AG04450 (cell line): ENCODE results near the gene HELQ. TPM values are rescaled to one million over a fixed set of nuclear protein-coding genes. Genes with fewer than 3 reads are reported as not detected.

Experiments used
- CTCF ChIA-PET: fragments of 300-600, 350-600 bp; formaldehyde crosslinking; extraction: SDS; loops from one replicate; lab custom pipeline; 2022; ENCODE audit warnings: antibody characterized with exemption, inconsistent platforms; lab: Charles Lee
- POLR2A ChIA-PET: fragments of 350-600 bp; formaldehyde crosslinking; extraction: SDS; loops from one replicate; lab custom pipeline; 2021; ENCODE audit warnings: antibody characterized with exemption, inconsistent platforms; lab: Yijun Ruan, JAX
- DNase-seq: peaks from one replicate; pipeline ENCODE4 v3.0.0-alpha.2; 2011; ENCODE audit warnings: low read depth, low spot score
- H3K27ac ChIP-seq: one replicate; pipeline ENCODE4 v1.5.1; 2012; ENCODE audit warnings: low read depth, low read length, control low read depth
- H3K27me3 ChIP-seq: one replicate; pipeline ENCODE4 v1.6.0; 2012; ENCODE audit warnings: low read length; ENCODE audit not compliant: control insufficient read depth, insufficient read depth
- H3K4me3 ChIP-seq: 2 replicates; pipeline ENCODE4 v1.5.1; 2011; ENCODE audit warnings: mild to moderate bottlenecking, low read depth, low read length, control low read depth
- H3K9me3 ChIP-seq: 2 replicates; pipeline ENCODE4 v1.5.1; 2012; ENCODE audit warnings: low read length; ENCODE audit not compliant: control insufficient read depth, insufficient read depth
- polyA plus RNA-seq: library from polyadenylated mRNA; depleted of rRNA; stranded (reverse); fragments of >200 nt; gene quantifications from 2 replicates; pipeline ENCODE4 v1.2.3, GENCODE V29; 2011
- TF ChIP-seq, protein P1 (sequence below): IDR thresholded peaks from 2 replicates; pipeline ENCODE4 v1.5.1; 2011; ENCODE audit warnings: low read depth, low read length, control low read depth, inconsistent platforms

Gene HELQ
- polyA plus RNA-seq, 1 experiment = 15.4 TPM

DNA sequence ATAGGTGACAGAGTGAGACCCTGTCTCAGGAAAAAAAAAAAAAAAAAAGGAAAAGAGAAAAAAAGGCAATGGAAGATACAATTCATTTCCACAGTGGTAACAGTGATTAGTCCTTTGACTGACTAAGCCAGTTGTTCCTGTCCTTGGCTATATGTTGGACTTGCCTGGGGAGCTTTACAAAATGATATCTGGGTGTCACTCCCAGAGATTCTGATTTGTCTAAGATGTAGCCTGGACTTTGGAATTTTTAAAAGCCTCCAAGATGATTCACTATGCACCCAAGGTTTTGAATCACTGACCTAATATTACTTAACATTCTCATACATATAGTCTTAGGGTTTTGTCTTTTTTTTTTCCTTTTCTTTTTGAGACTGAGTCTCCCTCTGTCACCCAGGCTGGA, 16.9 kb downstream of the HELQ start:
- Histone ChIP-seq H3K9me3 (no peaks in the 10 kb centered on the region), H3K4me3 (no peak overlapping the region), H3K27ac (no peak overlapping the region), H3K27me3 (no peaks in the 10 kb centered on the region)
- TF ChIP-seq, protein P1, sequence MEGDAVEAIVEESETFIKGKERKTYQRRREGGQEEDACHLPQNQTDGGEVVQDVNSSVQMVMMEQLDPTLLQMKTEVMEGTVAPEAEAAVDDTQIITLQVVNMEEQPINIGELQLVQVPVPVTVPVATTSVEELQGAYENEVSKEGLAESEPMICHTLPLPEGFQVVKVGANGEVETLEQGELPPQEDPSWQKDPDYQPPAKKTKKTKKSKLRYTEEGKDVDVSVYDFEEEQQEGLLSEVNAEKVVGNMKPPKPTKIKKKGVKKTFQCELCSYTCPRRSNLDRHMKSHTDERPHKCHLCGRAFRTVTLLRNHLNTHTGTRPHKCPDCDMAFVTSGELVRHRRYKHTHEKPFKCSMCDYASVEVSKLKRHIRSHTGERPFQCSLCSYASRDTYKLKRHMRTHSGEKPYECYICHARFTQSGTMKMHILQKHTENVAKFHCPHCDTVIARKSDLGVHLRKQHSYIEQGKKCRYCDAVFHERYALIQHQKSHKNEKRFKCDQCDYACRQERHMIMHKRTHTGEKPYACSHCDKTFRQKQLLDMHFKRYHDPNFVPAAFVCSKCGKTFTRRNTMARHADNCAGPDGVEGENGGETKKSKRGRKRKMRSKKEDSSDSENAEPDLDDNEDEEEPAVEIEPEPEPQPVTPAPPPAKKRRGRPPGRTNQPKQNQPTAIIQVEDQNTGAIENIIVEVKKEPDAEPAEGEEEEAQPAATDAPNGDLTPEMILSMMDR = no peak
- no peak for DNase-seq
- ChIA-PET POLR2A (no interaction called here), CTCF (interaction anchor here (1.7 kb wide), 1 partner anchor 19 kb away, joined by 3 read pairs; no protein-coding TSS in a partner anchor)

DNA sequence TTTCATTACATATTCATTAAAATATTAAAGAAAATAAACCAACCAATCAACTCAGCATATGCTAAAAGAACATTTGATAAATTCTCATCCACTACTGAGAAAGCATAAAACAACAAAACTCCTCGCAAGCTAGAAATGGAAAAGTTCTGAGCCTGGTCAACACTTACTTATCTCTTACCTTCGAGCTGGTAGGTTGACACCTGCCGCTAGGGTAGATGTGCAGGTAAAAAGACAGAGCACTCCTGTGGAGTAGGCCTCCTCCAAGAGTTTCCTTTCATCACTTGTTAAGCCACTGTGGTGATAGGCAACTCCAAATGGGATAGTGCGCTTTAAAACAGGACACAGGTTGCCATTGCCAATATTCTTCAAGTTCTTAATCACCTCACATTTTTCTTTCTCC, 18.9 kb downstream of the HELQ start:
- Histone ChIP-seq H3K9me3 (no peaks in the 10 kb centered on the region), H3K27me3 (no peaks in the 10 kb centered on the region), H3K4me3 (no peak overlapping the region), H3K27ac (no peak overlapping the region)
- no peak for DNase-seq
- ChIA-PET POLR2A (no interaction called here), CTCF (no interaction called here)
- TF ChIP-seq, protein P1 = no peak

DNA sequence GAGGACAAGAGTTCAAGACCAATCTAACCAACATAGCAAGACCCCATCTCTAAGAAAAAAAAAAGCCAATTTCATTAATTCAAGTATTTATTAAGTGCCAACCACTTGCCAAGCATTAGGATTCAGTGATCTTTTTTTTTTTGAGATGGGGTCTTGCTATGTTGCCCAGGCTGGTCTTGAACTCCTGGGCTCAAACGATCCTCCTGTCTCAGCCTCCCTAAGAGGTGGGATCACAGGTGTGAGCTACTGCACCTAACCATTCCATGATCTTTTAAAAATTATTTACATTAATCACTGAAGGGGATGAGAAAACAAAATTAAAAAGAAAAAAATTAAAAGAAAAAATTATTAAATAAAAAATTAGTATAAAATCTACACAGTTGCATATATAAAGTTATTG, 24.4 kb downstream of the HELQ start:
- TF ChIP-seq, protein P1 = no peak
- ChIA-PET CTCF (no interaction called here), POLR2A (interaction anchor here (0.6 kb wide), 1 partner anchor 1002 kb away, joined by 3 read pairs; no protein-coding TSS in a partner anchor)
- Histone ChIP-seq H3K9me3 (no peaks in the 10 kb centered on the region), H3K27me3 (no peaks in the 10 kb centered on the region), H3K27ac (no peak overlapping the region), H3K4me3 (no peak overlapping the region)
- DNase-seq = no peak

DNA sequence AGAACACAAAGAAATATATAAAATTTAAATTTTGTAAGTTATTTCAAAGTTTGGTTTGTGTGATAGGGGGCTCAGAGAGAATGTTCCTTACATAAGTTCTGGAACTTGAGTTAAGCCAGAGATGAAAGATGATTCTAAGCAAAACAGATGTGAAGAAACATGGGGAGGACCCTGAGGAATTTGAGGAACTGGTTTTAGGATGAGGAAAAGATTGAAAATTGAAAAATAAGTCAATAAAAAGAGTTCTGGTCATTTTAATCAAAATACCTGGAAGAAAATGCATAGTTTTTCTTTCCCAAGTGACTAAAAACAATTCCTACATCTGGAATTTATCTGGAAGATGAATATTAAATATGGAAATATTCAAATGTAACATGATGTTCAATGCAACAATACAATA, 37.4 kb downstream of the HELQ start:
- no peak overlapping the region for H3K27ac ChIP-seq
- CTCF ChIA-PET = no interaction called here
- H3K27me3 ChIP-seq = no peaks in the 10 kb centered on the region
- TF ChIP-seq, protein P1 = no peak
- POLR2A ChIA-PET = no interaction called here
- no peaks in the 10 kb centered on the region for H3K9me3 ChIP-seq
- no peak overlapping the region for H3K4me3 ChIP-seq
- no peak for DNase-seq

DNA sequence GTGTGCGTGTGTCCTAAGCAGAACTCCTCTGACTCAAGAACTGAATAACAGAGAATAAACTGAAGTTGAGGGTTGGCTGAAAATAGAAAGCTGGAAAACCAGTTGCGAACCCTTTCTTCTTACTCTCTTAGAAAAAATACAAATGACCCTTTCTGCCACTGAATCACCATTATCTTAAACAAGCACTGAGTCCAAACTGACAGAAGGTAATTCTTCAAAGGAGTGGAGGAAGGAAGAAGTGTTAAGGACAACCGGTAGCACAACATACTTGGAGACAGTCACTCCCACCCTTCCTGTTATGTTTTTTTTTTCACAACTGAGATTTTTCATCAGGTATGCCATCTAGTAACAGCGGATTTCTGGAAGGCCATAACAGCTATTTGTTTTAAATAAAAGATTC, 38.1 kb downstream of the HELQ start:
- no peaks in the 10 kb centered on the region for H3K9me3 ChIP-seq
- no peak overlapping the region for H3K4me3 ChIP-seq
- DNase-seq = no peak
- H3K27me3 ChIP-seq = no peaks in the 10 kb centered on the region
- TF ChIP-seq, protein P1 = no peak
- ChIA-PET POLR2A (no interaction called here), CTCF (no interaction called here)
- H3K27ac ChIP-seq = no peak overlapping the region
